ENCODE results near the gene KNDC1. TPM values are rescaled to one million over a fixed set of nuclear protein-coding genes. Genes with fewer than 3 reads are reported as not detected.
A peak's percentile ranks its signal among the peaks of the same experiment; 100 is the strongest.

KNDC1 gene
- total and polyA plus RNA-seq, 12 donors = 1.0 to 93.4 (median 39.0) TPM

DNA sequence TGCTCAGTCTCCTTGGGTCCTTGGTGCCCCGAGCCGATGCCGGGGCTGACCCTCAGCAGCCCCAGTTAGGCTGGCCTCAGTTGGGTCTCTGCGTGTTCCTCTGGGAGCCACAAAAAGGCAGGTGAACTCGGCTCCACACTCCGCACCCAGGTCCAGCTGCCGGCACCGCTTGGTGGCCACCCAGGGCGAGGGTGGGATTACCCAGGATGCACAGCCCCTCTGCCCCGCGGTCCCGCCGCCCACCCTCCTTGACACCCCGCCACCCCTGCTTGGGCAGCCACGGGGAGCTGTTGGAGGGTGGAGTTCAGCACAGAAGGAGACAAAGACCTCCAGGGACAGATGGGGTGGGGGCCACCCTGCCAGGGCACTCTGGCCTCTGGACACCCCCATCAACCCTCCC lies 95.3 kb downstream of the KNDC1 start:
- TF ChIP-seq POLR2A (IDR thresholded peaks at IDR 0.05) = no peak
- TF ChIP-seq, protein P1, sequence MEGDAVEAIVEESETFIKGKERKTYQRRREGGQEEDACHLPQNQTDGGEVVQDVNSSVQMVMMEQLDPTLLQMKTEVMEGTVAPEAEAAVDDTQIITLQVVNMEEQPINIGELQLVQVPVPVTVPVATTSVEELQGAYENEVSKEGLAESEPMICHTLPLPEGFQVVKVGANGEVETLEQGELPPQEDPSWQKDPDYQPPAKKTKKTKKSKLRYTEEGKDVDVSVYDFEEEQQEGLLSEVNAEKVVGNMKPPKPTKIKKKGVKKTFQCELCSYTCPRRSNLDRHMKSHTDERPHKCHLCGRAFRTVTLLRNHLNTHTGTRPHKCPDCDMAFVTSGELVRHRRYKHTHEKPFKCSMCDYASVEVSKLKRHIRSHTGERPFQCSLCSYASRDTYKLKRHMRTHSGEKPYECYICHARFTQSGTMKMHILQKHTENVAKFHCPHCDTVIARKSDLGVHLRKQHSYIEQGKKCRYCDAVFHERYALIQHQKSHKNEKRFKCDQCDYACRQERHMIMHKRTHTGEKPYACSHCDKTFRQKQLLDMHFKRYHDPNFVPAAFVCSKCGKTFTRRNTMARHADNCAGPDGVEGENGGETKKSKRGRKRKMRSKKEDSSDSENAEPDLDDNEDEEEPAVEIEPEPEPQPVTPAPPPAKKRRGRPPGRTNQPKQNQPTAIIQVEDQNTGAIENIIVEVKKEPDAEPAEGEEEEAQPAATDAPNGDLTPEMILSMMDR (IDR thresholded peaks at IDR 0.05) = no peak
- Histone ChIP-seq H3K9me3 (replicated peaks in 1 of 3) (no peaks in the 10 kb centered on the region), H3K4me1 (replicated peaks in 1 of 2) (peaks cover 39 to 65% of the 10 kb centered on the region in 2 donors), H3K36me3 (replicated peaks in 1 of 2) (no peaks in the 10 kb centered on the region), H3K27ac (peak overlapping the region in 3 of 5 donors; percentile 80 to 87 (median 85)), H3K4me3 (no peak overlapping the region), H3K27me3 (no peaks in the 10 kb centered on the region)
- DNase-seq = no peak
- WGBS, 4 donors = 40 to 87% (median 87%) methylated on average over 2 to 15 of the region's 15 CpGs; no CpG with 5 or more reads in 1 of the 4 donors
- intact Hi-C loops (cut with DNase I) = no loop called here

DNA sequence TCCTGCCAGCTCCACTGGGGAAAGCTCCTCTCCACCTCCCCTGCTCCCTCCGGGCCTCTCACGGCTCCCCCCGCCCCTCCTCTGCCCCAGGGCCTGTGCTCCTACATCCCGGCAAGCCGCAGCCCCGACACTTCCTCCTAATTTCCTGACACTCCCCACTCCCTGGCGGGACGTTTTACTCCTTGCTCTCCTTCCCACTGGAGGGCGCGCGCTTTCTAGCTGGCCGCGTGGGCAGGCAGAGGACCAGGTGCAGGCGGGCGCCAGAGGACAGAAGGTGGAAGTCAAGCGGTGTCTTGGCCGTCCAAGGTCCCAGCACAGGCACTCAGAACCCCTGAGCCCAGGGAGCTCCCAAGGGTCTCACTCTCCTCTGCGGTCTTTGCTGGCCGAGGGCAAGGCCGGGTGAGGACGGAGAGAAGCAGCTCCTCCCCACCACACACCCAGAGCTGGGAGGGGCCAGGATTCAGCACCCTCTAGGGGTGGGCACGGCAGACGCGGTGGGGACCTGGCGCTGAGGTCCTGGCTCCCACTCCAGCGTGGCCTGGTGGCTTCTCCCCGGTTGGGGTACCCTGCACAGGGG lies 97.6 kb downstream of the KNDC1 start:
- Histone ChIP-seq H3K4me1 (replicated peaks in 1 of 2) (peaks cover 24 to 64% of the 10 kb centered on the region in 2 donors), H3K27ac (peak overlapping the region in 4 of 5 donors; percentile 82 to 96 (median 88)), H3K4me3 (peak overlapping the region in 1 of 4 donors; percentile 9), H3K9me3 (replicated peaks in 1 of 3) (no peaks in the 10 kb centered on the region), H3K27me3 (no peaks in the 10 kb centered on the region), H3K36me3 (replicated peaks in 1 of 2) (no peaks in the 10 kb centered on the region)
- 16 to 19% (median 17%) methylated on average over 19 to 27 of the region's 27 CpGs for WGBS, 4 donors
- peak in 1 of 2 donors; percentile 26 for TF ChIP-seq POLR2A (IDR thresholded peaks at IDR 0.05)
- TF ChIP-seq, protein P1 (IDR thresholded peaks at IDR 0.05) = peak; percentile 16 to 44 (median 22)
- DNase-seq = peak; percentile 69 to 80 (median 79)
- intact Hi-C loops (cut with DNase I) = no loop called here

DNA sequence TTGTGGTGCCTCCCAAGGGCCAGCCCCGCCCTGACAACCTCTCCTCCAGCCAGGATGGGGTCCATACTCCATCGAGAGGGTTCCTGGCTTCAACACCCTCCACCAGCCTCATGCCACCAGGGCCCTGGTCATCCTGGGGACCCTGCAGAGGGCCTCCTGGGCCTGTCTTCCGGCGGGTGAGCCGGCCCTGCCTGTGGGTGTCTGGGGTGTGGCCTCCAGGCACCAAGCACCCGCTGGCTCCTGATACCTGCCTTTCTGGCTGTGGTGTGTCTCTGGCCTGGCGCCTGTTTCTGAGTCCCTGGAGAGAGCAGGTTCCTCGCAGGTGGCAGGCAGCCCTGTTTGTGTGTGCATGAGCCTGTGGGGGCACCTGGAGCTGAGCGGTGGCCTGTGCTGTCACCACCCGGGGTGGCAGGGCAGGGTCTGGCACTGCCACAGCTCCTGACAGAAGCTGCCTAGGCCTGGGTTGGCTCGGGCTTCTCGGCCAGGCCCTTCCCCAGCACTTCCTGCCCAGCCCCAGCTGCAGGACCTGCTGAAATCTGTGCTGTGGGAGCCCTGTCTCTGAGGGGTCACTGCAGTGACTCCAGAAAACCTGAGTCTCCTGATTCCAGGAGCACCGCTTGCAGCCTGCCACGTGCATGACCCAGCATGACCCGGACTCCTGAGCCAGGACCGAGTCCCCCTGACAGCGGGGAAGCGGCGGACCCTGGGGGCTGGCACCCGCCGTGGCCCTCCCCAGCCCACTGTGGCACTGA lies 98.2 kb downstream of the KNDC1 start:
- peak in 2 of 7 donors; percentile 50 to 62 for DNase-seq
- Histone ChIP-seq H3K36me3 (replicated peaks in 1 of 2) (no peaks in the 10 kb centered on the region), H3K27ac (peak overlapping the region in 4 of 5 donors; percentile 82 to 96 (median 88)), H3K4me1 (replicated peaks in 1 of 2) (peaks cover 22 to 62% of the 10 kb centered on the region in 2 donors), H3K9me3 (replicated peaks in 1 of 3) (no peaks in the 10 kb centered on the region), H3K27me3 (no peaks in the 10 kb centered on the region), H3K4me3 (no peak overlapping the region)
- WGBS, 4 donors = 70 to 100% (median 88%) methylated on average over 1 to 21 of the region's 21 CpGs
- intact Hi-C loops (cut with DNase I) = no loop called here
- TF ChIP-seq, protein P1 (IDR thresholded peaks at IDR 0.05) = no peak
- no peak for TF ChIP-seq POLR2A (IDR thresholded peaks at IDR 0.05)

GRCh38 chr10:133258818-133259601 lies 99.0 kb downstream of the KNDC1 start:
- WGBS, 4 donors = 37 to 56% (median 50%) methylated on average over 12 to 24 of the region's 24 CpGs
- Histone ChIP-seq H3K4me1 (replicated peaks in 1 of 2) (peaks cover 16 to 54% of the 10 kb centered on the region in 2 donors), H3K36me3 (replicated peaks in 1 of 2) (no peaks in the 10 kb centered on the region), H3K4me3 (no peak overlapping the region), H3K27me3 (no peaks in the 10 kb centered on the region), H3K9me3 (replicated peaks in 1 of 3) (no peaks in the 10 kb centered on the region), H3K27ac (peak overlapping the region; percentile 70 to 96 (median 87))
- TF ChIP-seq POLR2A (IDR thresholded peaks at IDR 0.05) = peak in 1 of 2 donors; percentile 75
- TF ChIP-seq, protein P1 (IDR thresholded peaks at IDR 0.05) = no peak
- intact Hi-C loops (cut with DNase I) = no loop called here
- peak; percentile 89 to 97 (median 95) for DNase-seq

Data from adrenal gland (tissue), 12 donors.